ENCODE measurements around the gene ECE1. TPM values are rescaled to one million over a fixed set of nuclear protein-coding genes. Genes with fewer than 3 reads are reported as not detected.

The ECE1 gene
- total RNA-seq, 1 donor from 2014 or later, result 91.2 TPM

- intact Hi-C loops (cut with micrococcal nuclease), result no loop called here
Measured at GRCh38 chr1:21271550-21271949, 18.7 kb downstream of the ECE1 start.

- intact Hi-C loops (cut with micrococcal nuclease), result loop anchor here (1.0 kb wide), 3 partner anchors 15 to 98 kb away; no protein-coding TSS in a partner anchor
Measured at GRCh38 chr1:21270086-21270689, 20.1 kb downstream of the ECE1 start.

- intact Hi-C loops (cut with micrococcal nuclease), result loop anchor here (1.0 kb wide), 3 partner anchors 14 to 99 kb away; no protein-coding TSS in a partner anchor
Measured at GRCh38 chr1:21269461-21270085, 20.7 kb downstream of the ECE1 start.

GRCh38 chr1:21268281-21269239, 21.7 kb downstream of the ECE1 start:
- intact Hi-C loops (cut with micrococcal nuclease), result no loop called here

GRCh38 chr1:21267191-21268077, 22.8 kb downstream of the ECE1 start:
- intact Hi-C loops (cut with micrococcal nuclease), result no loop called here

GRCh38 chr1:21266119-21266774, 24.0 kb downstream of the ECE1 start:
- intact Hi-C loops (cut with micrococcal nuclease), result no loop called here

- intact Hi-C loops (cut with micrococcal nuclease), result no loop called here
Measured at GRCh38 chr1:21265644-21266043, 24.6 kb downstream of the ECE1 start.

- intact Hi-C loops (cut with micrococcal nuclease), result no loop called here
Measured at GRCh38 chr1:21264898-21265297, 25.4 kb downstream of the ECE1 start.

GRCh38 chr1:21263653-21264225, 26.5 kb downstream of the ECE1 start:
- intact Hi-C loops (cut with micrococcal nuclease), result no loop called here

GRCh38 chr1:21263052-21263429, 27.2 kb downstream of the ECE1 start:
- intact Hi-C loops (cut with micrococcal nuclease), result no loop called here

GRCh38 chr1:21262293-21263051, 27.8 kb downstream of the ECE1 start:
- intact Hi-C loops (cut with micrococcal nuclease), result no loop called here

GRCh38 chr1:21261551-21262292, 28.5 kb downstream of the ECE1 start:
- intact Hi-C loops (cut with micrococcal nuclease), result no loop called here

GRCh38 chr1:21260405-21261125, 29.7 kb downstream of the ECE1 start:
- intact Hi-C loops (cut with micrococcal nuclease), result no loop called here

- intact Hi-C loops (cut with micrococcal nuclease), result no loop called here
Measured at GRCh38 chr1:21259316-21260076, 30.8 kb downstream of the ECE1 start.

- intact Hi-C loops (cut with micrococcal nuclease), result no loop called here
Measured at GRCh38 chr1:21258331-21259134, 31.7 kb downstream of the ECE1 start.

GRCh38 chr1:21257431-21258135, 32.7 kb downstream of the ECE1 start:
- intact Hi-C loops (cut with micrococcal nuclease), result no loop called here
